HUES64 (cell line): ENCODE data around the gene TUBA3E. TPM values are rescaled to one million over a fixed set of nuclear protein-coding genes. Genes with fewer than 3 reads are reported as not detected.
A peak's percentile ranks its signal among the peaks of the same experiment; 100 is the strongest.
"Not testable (repeated sequence)": the region's sequence is repeated elsewhere in the genome, so short reads cannot be mapped to it uniquely, and the experiment has no call there.

Experiments used
- H3K27ac ChIP-seq: 2 replicates; pipeline ENCODE4 v1.7.0; 2013; ENCODE audit warnings: low read depth, low read length, inconsistent platforms
- H3K27me3 ChIP-seq: 2 replicates; pipeline ENCODE4 v1.6.1; 2013; ENCODE audit warnings: mild to moderate bottlenecking, low read length; ENCODE audit not compliant: insufficient read depth
- H3K36me3 ChIP-seq: 2 replicates; pipeline ENCODE4 v1.6.1; 2013; ENCODE audit warnings: mild to moderate bottlenecking, low read length; ENCODE audit not compliant: insufficient read depth
- H3K4me1 ChIP-seq: 2 replicates; pipeline ENCODE4 v1.6.1; 2013; ENCODE audit warnings: mild to moderate bottlenecking, low read length, moderate library complexity; ENCODE audit not compliant: insufficient read depth
- H3K4me3 ChIP-seq: 2 replicates; pipeline ENCODE4 v1.5.1; 2013; ENCODE audit warnings: mild to moderate bottlenecking, low read length, moderate library complexity
- H3K9ac ChIP-seq: 2 replicates; pipeline ENCODE4 v1.6.1; 2013; ENCODE audit warnings: mild to moderate bottlenecking, low read depth, low read length
- H3K9me3 ChIP-seq: 2 replicates; pipeline ENCODE4 v1.6.1; 2013; ENCODE audit warnings: low read depth, low read length; ENCODE audit not compliant: insufficient read depth
- WGBS: fragments of 150-250, 120-280 bp; methylation state at CpG from one replicate; pipeline ENCODE4 v1.1.7; 2013; ENCODE audit warnings: missing lambda C conversion rate; 5-methylcytosine and 5-hydroxymethylcytosine counted together
- polyA plus RNA-seq, 2 experiments: library from polyadenylated mRNA; stranded (reverse); fragments of 50-300 nt; gene quantifications; one replicate each; pipeline ENCODE4 v1.2.3, GENCODE V29; 2013

TUBA3E gene
- not detected for polyA plus RNA-seq (2013, experiment 1 of 2)
- polyA plus RNA-seq (2013, experiment 2 of 2): not detected

GRCh38 chr2:130198343-130198742 is at the start of gene TUBA3E:
TSS of gene TUBA3E (minus strand) at chr2:130198439. CDS start at chr2:130198360, 79 bp downstream.
- no peak within 1 kb of the TSS for H3K27ac ChIP-seq
- no peak within 1 kb of the TSS for H3K4me3 ChIP-seq
- no peak within 1 kb of the TSS for H3K9ac ChIP-seq
- H3K4me1 ChIP-seq: no peaks in the 10 kb centered on the region
- no peaks in the 10 kb centered on the region for H3K27me3 ChIP-seq
- no peaks in the 10 kb centered on the region for H3K36me3 ChIP-seq
- no peaks in the 10 kb centered on the region for H3K9me3 ChIP-seq
- WGBS: 97% methylated on average over 26 of the region's 26 CpGs

- Histone ChIP-seq H3K36me3 (no peaks in the 10 kb centered on the region), H3K4me1 (no peaks in the 10 kb centered on the region), H3K9me3 (no peaks in the 10 kb centered on the region), H3K4me3 (no peak overlapping the region), H3K27ac (no peak overlapping the region), H3K9ac (no peak overlapping the region), H3K27me3 (no peaks in the 10 kb centered on the region)
- WGBS: 82% methylated on average over 7 of the region's 7 CpGs
Measured at GRCh38 chr2:130246430-130246829, 48.2 kb upstream of the TUBA3E start.

DNA sequence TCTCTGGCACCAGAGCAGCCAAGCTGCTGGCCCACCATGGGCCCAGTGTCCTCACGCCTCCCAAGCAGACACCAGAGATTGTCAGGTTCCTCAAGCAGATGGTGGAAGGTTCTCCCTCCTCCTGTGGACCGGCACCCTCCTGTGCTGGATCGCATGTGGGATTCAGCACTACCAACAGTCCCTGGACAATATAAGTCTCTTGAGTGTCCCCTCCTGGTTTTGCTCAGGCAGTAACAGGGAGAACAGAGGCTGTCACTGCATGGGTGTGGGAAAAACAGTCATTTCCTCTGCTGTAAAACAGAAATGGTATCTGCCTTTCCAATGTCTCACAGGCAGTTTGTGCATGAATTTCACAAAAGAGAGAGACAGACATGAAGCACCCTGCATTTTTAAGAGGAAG is 47.7 kb upstream of the TUBA3E start:
- H3K27me3 ChIP-seq: no peaks in the 10 kb centered on the region
- H3K27ac ChIP-seq: no peak overlapping the region
- H3K36me3 ChIP-seq: no peaks in the 10 kb centered on the region
- H3K9me3 ChIP-seq: no peaks in the 10 kb centered on the region
- H3K4me3 ChIP-seq: no peak overlapping the region
- 87% methylated on average over 3 of the region's 3 CpGs for WGBS
- no peaks in the 10 kb centered on the region for H3K4me1 ChIP-seq
- H3K9ac ChIP-seq: no peak overlapping the region

GRCh38 chr2:130243359-130243758 is 45.1 kb upstream of the TUBA3E start:
- no peak overlapping the region for H3K4me3 ChIP-seq
- H3K27me3 ChIP-seq: no peaks in the 10 kb centered on the region
- WGBS: 95% methylated on average over 1 of the region's 2 CpGs

GRCh38 chr2:130241041-130241707 is 42.9 kb upstream of the TUBA3E start:
- 89% methylated on average over 8 of the region's 8 CpGs for WGBS
- Histone ChIP-seq H3K27ac (no peak overlapping the region), H3K9ac (no peak overlapping the region), H3K4me3 (no peak overlapping the region), H3K9me3 (no peaks in the 10 kb centered on the region), H3K4me1 (no peaks in the 10 kb centered on the region), H3K27me3 (no peaks in the 10 kb centered on the region), H3K36me3 (no peaks in the 10 kb centered on the region)

More at GRCh38 chr2:130243359-130243758, 45.1 kb upstream of the TUBA3E start:
- Histone ChIP-seq H3K27ac (no peak overlapping the region), H3K9ac (no peak overlapping the region), H3K9me3 (no peaks in the 10 kb centered on the region), H3K4me1 (no peaks in the 10 kb centered on the region), H3K36me3 (no peaks in the 10 kb centered on the region)

- WGBS: 85% methylated on average over 6 of the region's 6 CpGs
- H3K27ac ChIP-seq, H3K9ac ChIP-seq, H3K36me3 ChIP-seq, H3K9me3 ChIP-seq, H3K4me1 ChIP-seq, H3K27me3 ChIP-seq, H3K4me3 ChIP-seq: not testable (repeated sequence)
Measured at GRCh38 chr2:130239581-130239980, 41.3 kb upstream of the TUBA3E start.

GRCh38 chr2:130233066-130233465 is 34.8 kb upstream of the TUBA3E start:
- not testable (repeated sequence) for H3K36me3 ChIP-seq, H3K27me3 ChIP-seq, H3K27ac ChIP-seq, H3K4me1 ChIP-seq, H3K4me3 ChIP-seq, H3K9me3 ChIP-seq, H3K9ac ChIP-seq
- 93% methylated on average over 2 of the region's 2 CpGs for WGBS

GRCh38 chr2:130231656-130232055 is 33.4 kb upstream of the TUBA3E start:
- H3K4me1 ChIP-seq: no peaks in the 10 kb centered on the region
- H3K9ac ChIP-seq: no peak overlapping the region
- no peak overlapping the region for H3K4me3 ChIP-seq
- no peaks in the 10 kb centered on the region for H3K27me3 ChIP-seq
- H3K27ac ChIP-seq: no peak overlapping the region
- H3K36me3 ChIP-seq: no peaks in the 10 kb centered on the region
- WGBS: 81% methylated on average over 11 of the region's 12 CpGs
- H3K9me3 ChIP-seq: no peaks in the 10 kb centered on the region

DNA sequence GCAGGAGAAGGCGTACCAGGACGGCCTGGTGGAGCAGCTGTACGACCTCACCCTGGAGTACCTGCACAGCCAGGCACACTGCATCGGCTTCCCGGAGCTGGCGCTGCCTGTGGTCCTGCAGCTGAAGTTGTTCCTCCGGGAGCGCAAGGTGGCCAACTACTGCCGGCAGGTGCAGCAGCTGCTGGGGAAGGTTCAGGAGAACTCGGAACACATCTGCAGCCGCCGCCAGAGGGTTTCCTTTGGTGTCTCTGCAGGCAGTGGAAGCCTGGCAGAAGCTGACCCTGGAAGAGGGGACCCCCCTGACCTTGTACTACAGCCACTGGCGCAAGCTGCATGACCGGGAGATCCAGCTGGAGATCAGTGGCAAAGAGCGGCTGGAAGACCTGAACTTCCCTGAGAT is 32.7 kb upstream of the TUBA3E start:
- H3K4me3 ChIP-seq, H3K27ac ChIP-seq, H3K27me3 ChIP-seq, H3K9ac ChIP-seq, H3K9me3 ChIP-seq, H3K36me3 ChIP-seq, H3K4me1 ChIP-seq: not testable (repeated sequence)
- WGBS: 94% methylated on average over 15 of the region's 15 CpGs

DNA sequence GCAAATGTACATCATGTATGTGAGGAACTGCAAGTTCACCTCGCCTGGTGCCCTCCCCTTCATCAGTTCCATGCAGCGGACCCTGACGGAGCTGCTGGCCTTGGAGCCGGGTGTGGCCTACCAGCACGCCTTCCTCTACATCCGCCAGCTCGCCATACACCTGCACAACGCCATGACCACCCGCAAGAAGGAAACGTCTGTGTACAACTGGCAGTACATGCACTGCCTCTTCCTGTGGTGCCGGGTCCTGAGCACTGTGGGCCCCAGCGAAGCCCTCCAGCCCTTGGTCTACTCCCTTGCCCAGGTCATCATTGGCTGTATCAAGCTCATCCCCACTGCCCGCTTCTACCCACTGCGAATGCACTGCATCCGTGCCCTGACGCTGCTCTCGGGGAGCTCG is 32.1 kb upstream of the TUBA3E start:
- H3K9ac ChIP-seq, H3K36me3 ChIP-seq, H3K4me3 ChIP-seq, H3K4me1 ChIP-seq, H3K9me3 ChIP-seq, H3K27ac ChIP-seq, H3K27me3 ChIP-seq: not testable (repeated sequence)
- 93% methylated on average over 12 of the region's 18 CpGs for WGBS

DNA sequence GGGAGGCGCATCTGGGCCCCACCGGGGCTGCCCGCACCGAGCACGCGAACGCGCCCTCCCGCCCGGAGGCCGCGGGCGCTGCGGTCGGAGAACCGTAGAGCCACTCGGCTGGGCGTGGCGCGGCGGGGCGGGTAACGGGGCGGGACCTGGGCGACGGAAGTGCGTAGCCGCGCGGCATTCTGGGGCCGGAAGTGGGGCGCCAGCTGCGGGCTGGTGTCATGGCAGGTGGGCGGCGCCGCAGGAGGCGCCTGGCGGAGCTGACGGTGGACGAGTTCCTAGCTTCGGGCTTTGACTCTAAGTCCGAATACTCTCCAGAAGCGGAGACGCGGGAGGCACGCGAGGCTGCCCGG is 30.9 kb upstream of the TUBA3E start:
- not testable (repeated sequence) for H3K27me3 ChIP-seq, H3K4me1 ChIP-seq, H3K9me3 ChIP-seq, H3K27ac ChIP-seq, H3K36me3 ChIP-seq, H3K9ac ChIP-seq
- 97% methylated on average over 48 of the region's 48 CpGs for WGBS
- peak overlapping the region; percentile 13; the same call in 1 of the 2 replicates for H3K4me3 ChIP-seq
